HepG2 (cell line): Measurements from ENCODE around the gene PRRC2A. TPM values are rescaled to one million over a fixed set of nuclear protein-coding genes. Genes with fewer than 3 reads are reported as not detected.
A peak's percentile ranks its signal among the peaks of the same experiment; 100 is the strongest.

ENCODE experiments used
- ASH2L ChIP-seq: fragments of 300-600, 200-600 bp; sonication (generic); IDR thresholded peaks from 2 replicates; pipeline ENCODE4 v1.7.0; 2017; ENCODE audit warnings: low read depth, mild to moderate bottlenecking, moderate library complexity, mixed read lengths, low read length; ENCODE audit not compliant: insufficient read length
- CBFB ChIP-seq: sonication (generic); formaldehyde crosslinking; IDR thresholded peaks from 2 replicates; pipeline ENCODE4 v1.4.0; 2020; ENCODE audit warnings: missing genetic modification reagents
- CHD2 ChIP-seq: IDR thresholded peaks from 2 replicates; pipeline ENCODE4 v1.6.1; 2011; ENCODE audit warnings: low read depth, low read length, improper control_type of control experiment
- IKZF4 ChIP-seq: sonication (generic); formaldehyde crosslinking; IDR thresholded peaks from 2 replicates; pipeline ENCODE4 v1.5.1; 2020; ENCODE audit warnings: borderline replicate concordance, mild to moderate bottlenecking, low read depth, missing genetic modification reagents; ENCODE audit errors: not compliant biosample characterization
- MTA3 ChIP-seq: sonication (generic); formaldehyde crosslinking; IDR thresholded peaks from 2 replicates; pipeline ENCODE4 v1.4.0; 2020; ENCODE audit warnings: missing genetic modification reagents
- RAD21 ChIP-seq: fragments of 450-650 bp; formaldehyde crosslinking; IDR thresholded peaks from 2 replicates; pipeline ENCODE4 v1.5.0; 2020; ENCODE audit warnings: mild to moderate bottlenecking
- REL ChIP-seq: sonication (generic); formaldehyde crosslinking; conservative IDR thresholded peaks from 2 replicates; pipeline ENCODE4 v1.8.0; 2022; ENCODE audit warnings: mild to moderate bottlenecking, missing genetic modification reagents, moderate library complexity
- SRSF4 ChIP-seq: fragments of 200-400 bp; formaldehyde crosslinking; IDR thresholded peaks from one replicate; pipeline ENCODE4 v1.6.1; 2018; ENCODE audit warnings: mild to moderate bottlenecking, low read depth, low read length, moderate library complexity; ENCODE audit not compliant: poor library complexity, severe bottlenecking
- TEAD3 ChIP-seq: optimal IDR thresholded peaks from 2 replicates; pipeline ENCODE3; 2016; ENCODE audit warnings: borderline replicate concordance
- TGIF2 ChIP-seq: IDR thresholded peaks from 2 replicates; pipeline ENCODE4 v1.6.1; 2016; ENCODE audit warnings: control low read depth, missing compliant biosample characterization
- ZBTB7A ChIP-seq: sonication (generic); formaldehyde crosslinking; IDR thresholded peaks from 2 replicates; pipeline ENCODE4 v1.8.0; 2022; ENCODE audit warnings: mild to moderate bottlenecking, missing genetic modification reagents
- ZFP1 ChIP-seq: IDR thresholded peaks from 2 replicates; pipeline ENCODE4 v1.6.1; 2016
- ZNF30 ChIP-seq: sonication (generic); formaldehyde crosslinking; IDR thresholded peaks from 2 replicates; pipeline ENCODE4 v1.5.0; 2020; ENCODE audit warnings: mild to moderate bottlenecking, missing genetic modification reagents
- ZNF367 ChIP-seq: sonication (generic); formaldehyde crosslinking; IDR thresholded peaks from 2 replicates; pipeline ENCODE4 v1.4.0; 2020; ENCODE audit warnings: missing genetic modification reagents, borderline replicate concordance
- ZNF598 ChIP-seq: sonication (generic); formaldehyde crosslinking; IDR thresholded peaks from 2 replicates; pipeline ENCODE4 v1.5.1; 2020; ENCODE audit warnings: mild to moderate bottlenecking, missing genetic modification reagents, borderline replicate concordance
- ZSCAN20 ChIP-seq: sonication (generic); formaldehyde crosslinking; IDR thresholded peaks from 2 replicates; pipeline ENCODE4 v1.4.0; 2020; ENCODE audit warnings: missing genetic modification reagents, mild to moderate bottlenecking, borderline replicate concordance
- polyA plus RNA-seq, 8 experiments: library from polyadenylated mRNA; depleted of rRNA in 3 of 8; stranded (reverse) in 7 of 8; unstranded in 1 of 8; fragments of >200 nt; fragmentation: Illumina TruSeq in 4 of 8; extraction: Trizol in 4 of 8; gene quantifications; 2 replicates each; pipeline versions ENCODE4 v1.2.1 to v1.2.3, GENCODE V29; 2011 to 2016; ENCODE audit warnings: low read depth in 4 of 8, missing spikeins in 1 of 8, mixed read lengths in 1 of 8; ENCODE audit not compliant: insufficient read depth in 1 of 8
- total RNA-seq, 5 experiments: library from RNA; depleted of rRNA; stranded (reverse); fragments of >200 nt; fragmentation: Illumina TruSeq; extraction: Trizol; gene quantifications; 2 replicates each; pipeline ENCODE4 v1.2.3, GENCODE V29; 2016; ENCODE audit warnings: low read depth in 1 of 5
- TF ChIP-seq, protein P1 (sequence below): sonication (generic); formaldehyde crosslinking; IDR thresholded peaks from 2 replicates; pipeline ENCODE4 v1.4.0; 2020; ENCODE audit warnings: mild to moderate bottlenecking, missing genetic modification reagents
- TF ChIP-seq, protein P2 (sequence below): sonication (generic); formaldehyde crosslinking; IDR thresholded peaks from 2 replicates; pipeline ENCODE4 v1.9.0; 2021; ENCODE audit warnings: missing genetic modification reagents, borderline replicate concordance

PRRC2A gene
- total and polyA plus RNA-seq, 2 of the 13 experiments (the other 11 are each of a cell fraction or from before 2014, with no cell fraction given), result 38.9 to 47.4 TPM

DNA sequence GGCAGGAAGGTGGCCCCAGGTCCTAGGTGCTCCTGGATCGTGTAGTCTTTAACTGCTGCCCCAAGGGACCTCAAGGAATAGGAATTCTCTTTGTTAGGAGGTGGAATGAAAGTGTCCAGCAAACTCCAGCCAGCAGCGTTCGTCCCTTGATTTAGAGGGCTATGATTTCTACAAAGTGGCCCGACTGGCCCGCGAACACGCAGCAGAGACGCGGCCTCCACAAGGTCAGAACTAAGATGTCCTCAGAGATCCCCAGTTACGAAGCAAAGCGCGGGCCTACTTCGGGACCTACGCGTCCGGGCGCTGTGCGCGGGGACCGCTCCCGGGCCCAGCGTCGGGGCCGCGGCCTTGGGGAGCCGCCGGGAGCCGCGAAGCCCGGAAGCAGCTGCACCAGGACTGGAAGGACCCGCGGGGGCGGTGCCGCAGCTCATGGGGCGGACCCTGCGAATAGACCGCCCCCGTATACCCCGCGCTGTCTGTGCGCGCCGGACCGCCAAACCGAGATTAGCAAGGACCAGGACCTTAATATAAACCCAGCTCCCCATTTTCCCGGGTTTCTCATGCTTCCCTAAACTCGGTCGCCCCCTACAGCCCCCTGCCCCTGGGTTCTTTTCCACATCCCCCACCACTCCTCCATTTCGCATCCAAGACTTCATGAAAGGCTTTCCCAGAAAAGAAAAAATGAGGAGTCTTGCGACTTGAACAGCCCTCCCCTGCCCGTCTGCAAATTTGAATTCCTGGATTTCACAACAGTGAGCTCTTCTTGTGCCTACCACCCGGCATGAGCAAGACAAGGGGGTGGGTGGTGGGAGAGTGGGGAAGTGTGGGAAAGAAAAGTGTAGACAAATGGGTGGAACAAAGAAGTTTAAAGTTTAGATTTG is 40.1 kb downstream of the PRRC2A start, which contains the start of gene C6orf47 (continued):
- TF ChIP-seq, protein P1, sequence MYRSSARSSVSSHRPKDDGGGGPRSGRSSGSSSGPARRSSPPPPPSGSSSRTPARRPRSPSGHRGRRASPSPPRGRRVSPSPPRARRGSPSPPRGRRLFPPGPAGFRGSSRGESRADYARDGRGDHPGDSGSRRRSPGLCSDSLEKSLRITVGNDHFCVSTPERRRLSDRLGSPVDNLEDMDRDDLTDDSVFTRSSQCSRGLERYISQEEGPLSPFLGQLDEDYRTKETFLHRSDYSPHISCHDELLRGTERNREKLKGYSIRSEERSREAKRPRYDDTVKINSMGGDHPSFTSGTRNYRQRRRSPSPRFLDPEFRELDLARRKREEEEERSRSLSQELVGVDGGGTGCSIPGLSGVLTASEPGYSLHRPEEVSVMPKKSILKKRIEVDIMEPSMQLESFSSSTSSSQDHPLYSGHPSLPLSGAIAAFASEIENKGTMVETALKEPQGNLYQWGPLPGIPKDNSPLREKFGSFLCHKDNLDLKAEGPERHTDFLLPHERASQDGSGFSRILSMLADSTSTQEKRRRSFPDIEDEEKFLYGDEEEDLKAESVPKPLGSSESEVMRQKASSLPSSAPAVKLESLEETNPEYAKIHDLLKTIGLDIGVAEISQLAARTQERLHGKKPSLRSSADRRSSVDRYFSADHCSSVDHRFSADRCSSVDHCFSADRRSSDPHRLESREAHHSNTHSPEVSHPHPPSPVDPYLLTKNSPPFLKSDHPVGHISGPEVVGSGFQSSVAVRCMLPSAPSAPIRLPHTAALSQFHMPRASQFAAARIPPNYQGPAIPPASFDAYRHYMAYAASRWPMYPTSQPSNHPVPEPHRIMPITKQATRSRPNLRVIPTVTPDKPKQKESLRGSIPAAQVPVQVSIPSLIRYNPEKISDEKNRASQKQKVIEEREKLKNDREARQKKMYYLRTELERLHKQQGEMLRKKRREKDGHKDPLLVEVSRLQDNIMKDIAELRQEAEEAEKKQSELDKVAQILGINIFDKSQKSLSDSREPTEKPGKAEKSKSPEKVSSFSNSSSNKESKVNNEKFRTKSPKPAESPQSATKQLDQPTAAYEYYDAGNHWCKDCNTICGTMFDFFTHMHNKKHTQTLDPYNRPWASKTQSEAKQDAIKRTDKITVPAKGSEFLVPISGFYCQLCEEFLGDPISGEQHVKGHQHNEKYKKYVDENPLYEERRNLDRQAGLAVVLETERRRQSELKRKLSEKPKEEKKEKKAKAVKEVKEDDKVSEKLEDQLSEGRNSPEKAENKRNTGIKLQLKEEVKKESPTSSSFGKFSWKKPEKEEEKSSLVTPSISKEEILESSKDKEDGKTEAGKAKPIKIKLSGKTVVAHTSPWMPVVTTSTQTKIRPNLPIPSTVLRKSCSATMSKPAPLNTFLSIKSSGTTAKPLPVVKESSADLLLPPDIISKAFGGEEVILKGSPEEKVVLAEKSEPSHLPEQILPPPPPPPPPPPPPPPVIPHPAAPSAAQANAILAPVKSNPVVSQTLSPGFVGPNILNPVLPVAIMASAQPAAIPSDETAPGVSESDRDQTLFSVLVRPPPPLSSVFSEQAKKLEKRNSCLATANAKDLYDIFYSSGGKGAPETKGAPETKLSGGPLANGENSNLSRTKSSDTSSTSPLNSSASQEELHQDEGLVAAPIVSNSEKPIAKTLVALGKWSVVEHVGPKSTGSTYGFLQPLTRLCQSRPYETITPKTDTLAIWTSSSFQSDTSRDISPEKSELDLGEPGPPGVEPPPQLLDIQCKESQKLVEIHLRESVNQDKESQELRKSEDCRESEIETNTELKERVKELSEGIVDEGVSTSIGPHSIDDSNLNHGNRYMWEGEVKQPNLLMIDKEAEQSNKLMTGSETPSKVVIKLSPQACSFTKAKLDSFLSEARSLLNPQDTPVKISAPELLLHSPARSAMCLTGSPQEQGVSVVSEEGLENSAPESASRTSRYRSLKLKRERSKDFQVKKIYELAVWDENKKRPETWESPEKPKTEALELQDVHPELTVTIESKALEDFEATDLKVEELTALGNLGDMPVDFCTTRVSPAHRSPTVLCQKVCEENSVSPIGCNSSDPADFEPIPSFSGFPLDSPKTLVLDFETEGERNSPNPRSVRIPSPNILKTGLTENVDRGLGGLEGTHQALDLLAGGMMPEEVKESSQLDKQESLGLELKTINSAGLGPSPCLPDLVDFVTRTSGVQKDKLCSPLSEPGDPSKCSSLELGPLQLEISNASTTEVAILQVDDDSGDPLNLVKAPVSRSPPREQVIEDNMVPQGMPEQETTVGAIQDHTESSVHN, result no peak; the same call in 1 of the 2 replicates
- TF ChIP-seq ZNF598 (CRISPR knock-in tag), result peak; percentile 82; the same call in 1 of the 2 replicates
- TF ChIP-seq TGIF2 (CRISPR knock-in tag), result no peak; the same call in none of the 2 replicates
- TF ChIP-seq ZNF30 (CRISPR knock-in tag), result no peak
- TF ChIP-seq REL (CRISPR knock-in tag), result no peak
- peak; percentile 60; the same call in 1 of the 2 replicates for TF ChIP-seq ZBTB7A (CRISPR knock-in tag)
- TF ChIP-seq IKZF4 (CRISPR knock-in tag), result peak; percentile 85
- TF ChIP-seq, protein P2, sequence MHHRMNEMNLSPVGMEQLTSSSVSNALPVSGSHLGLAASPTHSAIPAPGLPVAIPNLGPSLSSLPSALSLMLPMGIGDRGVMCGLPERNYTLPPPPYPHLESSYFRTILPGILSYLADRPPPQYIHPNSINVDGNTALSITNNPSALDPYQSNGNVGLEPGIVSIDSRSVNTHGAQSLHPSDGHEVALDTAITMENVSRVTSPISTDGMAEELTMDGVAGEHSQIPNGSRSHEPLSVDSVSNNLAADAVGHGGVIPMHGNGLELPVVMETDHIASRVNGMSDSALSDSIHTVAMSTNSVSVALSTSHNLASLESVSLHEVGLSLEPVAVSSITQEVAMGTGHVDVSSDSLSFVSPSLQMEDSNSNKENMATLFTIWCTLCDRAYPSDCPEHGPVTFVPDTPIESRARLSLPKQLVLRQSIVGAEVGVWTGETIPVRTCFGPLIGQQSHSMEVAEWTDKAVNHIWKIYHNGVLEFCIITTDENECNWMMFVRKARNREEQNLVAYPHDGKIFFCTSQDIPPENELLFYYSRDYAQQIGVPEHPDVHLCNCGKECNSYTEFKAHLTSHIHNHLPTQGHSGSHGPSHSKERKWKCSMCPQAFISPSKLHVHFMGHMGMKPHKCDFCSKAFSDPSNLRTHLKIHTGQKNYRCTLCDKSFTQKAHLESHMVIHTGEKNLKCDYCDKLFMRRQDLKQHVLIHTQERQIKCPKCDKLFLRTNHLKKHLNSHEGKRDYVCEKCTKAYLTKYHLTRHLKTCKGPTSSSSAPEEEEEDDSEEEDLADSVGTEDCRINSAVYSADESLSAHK, result no peak
- peak; percentile 36; the same call in 1 of the 2 replicates for TF ChIP-seq RAD21 (CRISPR knock-in tag)
- TF ChIP-seq ZSCAN20 (CRISPR knock-in tag), result peak; percentile 95
- peak; percentile 82 for TF ChIP-seq ASH2L
- no peak for TF ChIP-seq ZNF367
- no peak for TF ChIP-seq ZFP1 (CRISPR knock-in tag)
- no peak for TF ChIP-seq TEAD3 (CRISPR knock-in tag)
- TF ChIP-seq SRSF4, result no peak
- no peak for TF ChIP-seq CHD2
- peak; percentile 68; the same call in 1 of the 2 replicates for TF ChIP-seq CBFB (CRISPR knock-in tag)
- no peak for TF ChIP-seq MTA3 (CRISPR knock-in tag)
